ENCODE results near the gene IQCC.

The IQCC gene

GRCh38 chr1:32192220-32192948, 13.1 kb upstream of the IQCC start:
- peaks cover 79% of the 10 kb centered on the region for H3K36me3 ChIP-seq (ENCODE audit: control insufficient read depth, insufficient read depth, low read length)
- H3K27me3 ChIP-seq (replicated peaks; ENCODE audit: control insufficient read depth, insufficient read depth, low read length): no peaks in the 10 kb centered on the region
- no peak for DNase-seq (ENCODE audit: extremely low read depth, insufficient read length)
- no peak overlapping the region for H3K4me3 ChIP-seq (replicated peaks; ENCODE audit: low read depth, low read length)
- TF ChIP-seq CTCF (IDR thresholded peaks at IDR 0.05; ENCODE audit: insufficient read depth, low read length, poor library complexity, severe bottlenecking): no peak

DNA sequence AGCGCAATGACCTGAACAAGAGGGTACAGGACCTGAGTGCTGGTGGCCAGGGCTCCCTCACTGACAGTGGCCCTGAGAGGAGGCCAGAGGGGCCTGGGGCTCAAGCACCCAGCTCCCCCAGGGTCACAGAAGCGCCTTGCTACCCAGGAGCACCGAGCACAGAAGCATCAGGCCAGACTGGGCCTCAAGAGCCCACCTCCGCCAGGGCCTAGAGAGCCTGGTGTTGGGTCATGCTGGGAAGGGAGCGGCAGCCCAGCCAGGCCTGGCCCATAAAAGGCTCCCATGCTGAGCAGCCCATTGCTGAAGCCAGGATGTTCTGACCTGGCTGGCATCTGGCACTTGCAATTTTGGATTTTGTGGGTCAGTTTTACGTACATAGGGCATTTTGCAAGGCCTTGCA, 10.5 kb upstream of the IQCC start:
- DNase-seq (ENCODE audit: extremely low read depth, insufficient read length): no peak
- no peak for TF ChIP-seq CTCF (IDR thresholded peaks at IDR 0.05; ENCODE audit: insufficient read depth, low read length, poor library complexity, severe bottlenecking)
- Histone ChIP-seq H3K4me3 (replicated peaks; ENCODE audit: low read depth, low read length) (no peak overlapping the region), H3K27me3 (replicated peaks; ENCODE audit: control insufficient read depth, insufficient read depth, low read length) (no peaks in the 10 kb centered on the region), H3K36me3 (ENCODE audit: control insufficient read depth, insufficient read depth, low read length) (peaks cover 64% of the 10 kb centered on the region)

DNA sequence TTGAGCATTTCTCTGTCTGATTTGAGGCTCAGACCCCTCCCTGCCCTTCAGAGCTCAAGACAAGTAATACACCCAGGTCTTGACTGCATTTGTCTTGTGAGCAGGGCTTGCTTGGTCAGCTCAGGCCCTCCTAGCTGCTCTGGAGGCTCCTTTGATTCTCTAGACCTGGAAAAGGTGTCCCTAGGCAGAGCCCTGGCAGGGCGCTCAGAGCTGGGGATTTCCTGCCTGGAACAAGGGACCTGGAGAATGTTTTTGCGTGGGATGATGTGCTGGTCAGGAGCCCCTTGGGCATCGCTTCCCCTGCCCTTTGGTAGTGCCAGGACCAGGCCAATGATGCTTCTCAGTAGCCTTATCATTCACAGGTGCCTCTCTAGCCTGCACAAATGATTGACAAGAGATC, 9.9 kb upstream of the IQCC start:
- no peak for DNase-seq (ENCODE audit: extremely low read depth, insufficient read length)
- Histone ChIP-seq H3K4me3 (replicated peaks; ENCODE audit: low read depth, low read length) (no peak overlapping the region), H3K36me3 (ENCODE audit: control insufficient read depth, insufficient read depth, low read length) (peaks cover 58% of the 10 kb centered on the region), H3K27me3 (replicated peaks; ENCODE audit: control insufficient read depth, insufficient read depth, low read length) (no peaks in the 10 kb centered on the region)
- TF ChIP-seq CTCF (IDR thresholded peaks at IDR 0.05; ENCODE audit: insufficient read depth, low read length, poor library complexity, severe bottlenecking): no peak

DNA sequence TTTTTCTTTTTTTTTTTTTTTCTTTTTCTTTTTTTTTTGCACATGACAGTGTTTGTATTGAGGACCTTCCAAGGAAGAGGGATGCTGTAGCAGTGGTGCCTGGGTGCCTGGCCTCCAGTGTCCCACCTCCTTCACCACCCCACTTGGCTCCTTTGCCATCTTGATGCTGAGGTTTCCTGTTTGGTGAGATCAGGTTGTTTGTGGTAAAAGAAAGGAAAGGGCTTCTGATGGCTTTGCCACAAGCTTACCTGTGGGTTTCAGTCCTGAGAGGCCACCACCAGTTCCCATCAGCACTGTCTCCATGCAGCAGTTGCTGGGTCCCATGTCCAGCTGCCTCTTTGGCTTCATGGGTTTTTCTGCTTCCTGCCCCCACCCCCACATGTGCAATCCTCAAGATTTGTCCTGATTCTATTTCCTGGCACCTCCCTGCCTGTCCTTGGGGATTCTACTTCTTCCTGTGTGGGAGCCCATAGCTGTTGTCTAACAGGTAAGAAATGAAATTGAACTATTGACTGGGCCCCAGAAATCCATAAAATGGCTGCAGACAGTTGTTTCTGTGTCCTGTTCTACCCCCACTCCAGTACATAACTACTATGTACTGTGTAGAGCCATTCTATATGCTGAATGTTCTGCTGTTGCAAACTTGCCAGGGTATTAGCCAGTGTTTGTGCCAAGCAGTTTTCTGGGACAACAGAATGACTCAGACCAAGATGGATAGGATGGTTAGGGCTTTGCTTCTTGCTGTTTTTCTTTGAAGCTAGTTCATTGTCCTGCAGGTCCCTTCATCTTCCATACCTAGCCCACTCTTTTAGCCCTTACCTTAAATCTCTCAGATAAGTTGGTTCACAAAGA, 9.3 kb upstream of the IQCC start:
- H3K4me3 ChIP-seq (replicated peaks; ENCODE audit: low read depth, low read length): no peak overlapping the region
- no peaks in the 10 kb centered on the region for H3K27me3 ChIP-seq (replicated peaks; ENCODE audit: control insufficient read depth, insufficient read depth, low read length)
- peaks cover 53% of the 10 kb centered on the region for H3K36me3 ChIP-seq (ENCODE audit: control insufficient read depth, insufficient read depth, low read length)
- no peak for DNase-seq (ENCODE audit: extremely low read depth, insufficient read length)
- TF ChIP-seq CTCF (IDR thresholded peaks at IDR 0.05; ENCODE audit: insufficient read depth, low read length, poor library complexity, severe bottlenecking): no peak

- no peak for DNase-seq (ENCODE audit: extremely low read depth, insufficient read length)
- TF ChIP-seq CTCF (IDR thresholded peaks at IDR 0.05; ENCODE audit: insufficient read depth, low read length, poor library complexity, severe bottlenecking): no peak
- Histone ChIP-seq H3K27me3 (replicated peaks; ENCODE audit: control insufficient read depth, insufficient read depth, low read length) (no peaks in the 10 kb centered on the region), H3K4me3 (replicated peaks; ENCODE audit: low read depth, low read length) (no peak overlapping the region), H3K36me3 (ENCODE audit: control insufficient read depth, insufficient read depth, low read length) (peaks cover 44% of the 10 kb centered on the region)
Measured at GRCh38 chr1:32197074-32197473, 8.4 kb upstream of the IQCC start.

Measured in GM06990 (cell line).